HG02571 (cell line): ENCODE results near the gene COL2A1.

Experiments used
- ATAC-seq: cut with Tn5 transposase; IDR thresholded peaks from one replicate; pipeline ENCODE4 v1.9.1; 2021; ENCODE audit warnings: mild to moderate bottlenecking, moderate library complexity; ENCODE audit not compliant: unreplicated experiment

COL2A1 gene

GRCh38 chr12:47991106-47992061 is 12.9 kb downstream of the COL2A1 start:
- ATAC-seq = no peak

- ATAC-seq = peak; percentile 63
Measured at GRCh38 chr12:47990351-47991105, 13.7 kb downstream of the COL2A1 start.

- no peak for ATAC-seq
Measured at GRCh38 chr12:47989666-47990065, 14.6 kb downstream of the COL2A1 start.

GRCh38 chr12:47989023-47989417 is 15.3 kb downstream of the COL2A1 start:
- ATAC-seq = no peak

GRCh38 chr12:47988073-47989022 is 15.9 kb downstream of the COL2A1 start:
- ATAC-seq = no peak

GRCh38 chr12:47987411-47988072 is 16.7 kb downstream of the COL2A1 start:
- no peak for ATAC-seq

GRCh38 chr12:47986832-47987231 is 17.4 kb downstream of the COL2A1 start:
- no peak for ATAC-seq

GRCh38 chr12:47986291-47986660 is 18.0 kb downstream of the COL2A1 start:
- no peak for ATAC-seq

GRCh38 chr12:47985596-47986290 is 18.5 kb downstream of the COL2A1 start:
- ATAC-seq = no peak

GRCh38 chr12:47984331-47984801 is 19.9 kb downstream of the COL2A1 start:
- no peak for ATAC-seq

GRCh38 chr12:47983541-47984115 is 20.6 kb downstream of the COL2A1 start:
- ATAC-seq = no peak

- no peak for ATAC-seq
Measured at GRCh38 chr12:47982770-47983169, 21.5 kb downstream of the COL2A1 start.

- ATAC-seq = no peak
Measured at GRCh38 chr12:47982311-47982710, 22.0 kb downstream of the COL2A1 start.

- ATAC-seq = no peak
Measured at GRCh38 chr12:47981496-47982260, 22.6 kb downstream of the COL2A1 start.

- no peak for ATAC-seq
Measured at GRCh38 chr12:47980779-47981495, 23.3 kb downstream of the COL2A1 start.

- ATAC-seq = no peak
Measured at GRCh38 chr12:47980197-47980596, 24.1 kb downstream of the COL2A1 start.

GRCh38 chr12:47979686-47980085 is 24.6 kb downstream of the COL2A1 start:
- ATAC-seq = no peak

GRCh38 chr12:47979166-47979565 is 25.1 kb downstream of the COL2A1 start:
- no peak for ATAC-seq
